ENCODE data around the gene PEBP1. TPM values are rescaled to one million over a fixed set of nuclear protein-coding genes. Genes with fewer than 3 reads are reported as not detected.

PEBP1 gene
- total and polyA plus RNA-seq, 8 donors = 105 to 303 (median 205) TPM

DNA sequence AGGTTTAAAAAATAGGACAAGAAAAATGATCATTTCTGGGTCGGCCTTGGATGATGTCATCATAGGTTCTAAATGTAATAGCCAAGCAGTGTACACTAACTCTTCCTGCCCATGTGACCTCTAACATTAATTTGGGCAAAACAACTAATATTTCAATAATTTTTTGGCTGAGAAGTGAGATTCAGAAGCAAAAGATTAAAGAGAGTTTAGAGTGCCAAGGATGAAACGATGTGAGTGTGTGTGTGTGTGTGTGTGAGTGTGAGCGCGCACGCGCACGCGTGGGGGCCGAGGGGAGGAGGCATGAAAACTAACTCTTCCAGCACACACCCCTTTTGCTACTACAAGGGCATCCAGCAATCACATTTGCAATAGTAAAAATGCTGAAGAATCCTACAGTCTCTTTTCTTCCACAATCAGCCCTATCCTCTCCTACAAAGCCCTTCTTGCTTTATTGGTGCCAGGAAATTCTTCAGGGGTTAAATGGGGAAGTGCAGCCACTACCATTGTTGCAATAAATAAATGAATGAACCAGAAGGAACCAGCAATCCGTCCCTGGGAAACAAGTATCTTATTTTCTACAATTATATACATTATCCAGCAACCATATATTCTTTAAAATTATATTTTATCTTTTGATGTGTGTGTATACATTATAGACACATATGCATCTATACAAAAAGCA, 52.9 kb downstream of the PEBP1 start:
- H3K9me3 ChIP-seq = no peaks in the 10 kb centered on the region
- H3K4me1 ChIP-seq = peaks cover 0 to 56% (median 20%) of the 10 kb centered on the region in 4 donors
- peak in 1 of 2 donors; percentile 79 for DNase-seq
- peak overlapping the region; percentile 2 to 35 (median 18) for H3K4me3 ChIP-seq
- TF ChIP-seq EP300 (IDR thresholded peaks at IDR 0.05) (no peak), POLR2AphosphoS5 (IDR thresholded peaks at IDR 0.05) (no peak), POLR2A (IDR thresholded peaks at IDR 0.05) (no peak)
- TF ChIP-seq, protein P1, sequence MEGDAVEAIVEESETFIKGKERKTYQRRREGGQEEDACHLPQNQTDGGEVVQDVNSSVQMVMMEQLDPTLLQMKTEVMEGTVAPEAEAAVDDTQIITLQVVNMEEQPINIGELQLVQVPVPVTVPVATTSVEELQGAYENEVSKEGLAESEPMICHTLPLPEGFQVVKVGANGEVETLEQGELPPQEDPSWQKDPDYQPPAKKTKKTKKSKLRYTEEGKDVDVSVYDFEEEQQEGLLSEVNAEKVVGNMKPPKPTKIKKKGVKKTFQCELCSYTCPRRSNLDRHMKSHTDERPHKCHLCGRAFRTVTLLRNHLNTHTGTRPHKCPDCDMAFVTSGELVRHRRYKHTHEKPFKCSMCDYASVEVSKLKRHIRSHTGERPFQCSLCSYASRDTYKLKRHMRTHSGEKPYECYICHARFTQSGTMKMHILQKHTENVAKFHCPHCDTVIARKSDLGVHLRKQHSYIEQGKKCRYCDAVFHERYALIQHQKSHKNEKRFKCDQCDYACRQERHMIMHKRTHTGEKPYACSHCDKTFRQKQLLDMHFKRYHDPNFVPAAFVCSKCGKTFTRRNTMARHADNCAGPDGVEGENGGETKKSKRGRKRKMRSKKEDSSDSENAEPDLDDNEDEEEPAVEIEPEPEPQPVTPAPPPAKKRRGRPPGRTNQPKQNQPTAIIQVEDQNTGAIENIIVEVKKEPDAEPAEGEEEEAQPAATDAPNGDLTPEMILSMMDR (IDR thresholded peaks at IDR 0.05) = no peak
- 55 to 84% (median 74%) methylated on average over 10 of the region's 10 CpGs for WGBS, 5 donors
- peak overlapping the region in 3 of 5 donors; percentile 47 to 67 (median 59) for H3K27ac ChIP-seq
- no peaks in the 10 kb centered on the region for H3K27me3 ChIP-seq
- intact Hi-C loops (cut with DNase I; ENCODE audit: low total_unique reads) = loop anchor here (5.0 kb wide), 1 partner anchor 183 kb away; the partner anchor contains the start of gene TAOK3
- H3K36me3 ChIP-seq = peaks cover 0 to 13% (median 11%) of the 10 kb centered on the region in 4 donors

DNA sequence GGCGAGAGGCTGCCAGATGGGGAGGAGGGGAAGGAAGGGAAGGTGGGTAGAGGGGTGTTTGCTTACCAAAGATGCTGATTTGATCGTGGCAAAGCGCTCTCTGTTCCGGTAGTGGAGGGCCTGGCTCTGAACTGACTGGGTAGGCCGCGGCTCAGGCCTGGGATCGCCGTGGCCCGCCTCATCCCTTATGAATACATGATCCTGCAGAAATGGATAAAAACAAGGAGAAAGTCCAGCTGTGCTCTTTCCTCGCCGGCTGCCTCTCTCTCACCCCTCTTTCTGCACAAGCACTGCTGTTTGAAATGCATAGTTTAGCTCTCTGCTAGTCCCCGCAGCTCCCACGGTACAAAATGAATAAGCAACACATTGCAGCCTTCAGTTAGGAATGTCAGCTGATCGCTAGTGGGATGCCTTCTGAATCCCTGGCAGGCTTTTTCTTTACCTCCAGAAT, 53.8 kb downstream of the PEBP1 start:
- H3K27ac ChIP-seq = peak overlapping the region in 4 of 5 donors; percentile 8 to 79 (median 69)
- TF ChIP-seq, protein P1 (IDR thresholded peaks at IDR 0.05) = no peak
- no peak for TF ChIP-seq POLR2A (IDR thresholded peaks at IDR 0.05)
- TF ChIP-seq POLR2AphosphoS5 (IDR thresholded peaks at IDR 0.05) = no peak
- no peak for TF ChIP-seq EP300 (IDR thresholded peaks at IDR 0.05)
- no peaks in the 10 kb centered on the region for H3K9me3 ChIP-seq
- WGBS, 5 donors = 38 to 58% (median 53%) methylated on average over 14 of the region's 14 CpGs
- H3K4me1 ChIP-seq = peaks cover 0 to 54% (median 19%) of the 10 kb centered on the region in 4 donors
- peak overlapping the region; percentile 18 to 35 (median 26) for H3K4me3 ChIP-seq
- H3K36me3 ChIP-seq = peaks cover 0 to 23% (median 17%) of the 10 kb centered on the region in 4 donors
- intact Hi-C loops (cut with DNase I; ENCODE audit: low total_unique reads) = loop anchor here (5.0 kb wide), 1 partner anchor 183 kb away; the partner anchor contains the start of gene TAOK3
- no peaks in the 10 kb centered on the region for H3K27me3 ChIP-seq
- DNase-seq = peak in 1 of 2 donors; percentile 65

DNA sequence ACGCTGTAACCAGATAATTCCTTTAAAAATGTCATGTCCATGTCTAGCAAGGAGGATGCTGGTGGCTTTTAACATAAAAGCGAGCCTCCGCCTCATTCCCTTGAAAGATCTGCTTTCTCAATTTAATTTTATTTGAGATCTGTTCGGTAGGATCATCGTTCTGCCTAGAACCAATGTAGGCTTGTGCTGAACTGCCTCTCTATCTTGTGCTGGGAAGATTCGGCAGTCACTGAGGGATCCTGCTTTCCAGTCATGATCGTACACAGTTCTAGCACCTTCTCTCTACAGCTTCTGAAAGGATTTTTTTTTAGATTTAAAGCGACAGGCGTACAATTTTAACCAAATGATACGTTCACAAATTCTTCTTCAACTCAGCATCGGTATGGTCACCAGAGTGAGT, 54.3 kb downstream of the PEBP1 start:
- WGBS, 5 donors = 58 to 67% (median 64%) methylated on average over 11 of the region's 11 CpGs
- peak overlapping the region; percentile 18 to 35 (median 26) for H3K4me3 ChIP-seq
- H3K27ac ChIP-seq = peak overlapping the region; percentile 4 to 79 (median 67)
- peaks cover 0 to 28% (median 20%) of the 10 kb centered on the region in 4 donors for H3K36me3 ChIP-seq
- no peaks in the 10 kb centered on the region for H3K9me3 ChIP-seq
- H3K27me3 ChIP-seq = no peaks in the 10 kb centered on the region
- peaks cover 0 to 53% (median 19%) of the 10 kb centered on the region in 4 donors for H3K4me1 ChIP-seq
- no peak for TF ChIP-seq POLR2AphosphoS5 (IDR thresholded peaks at IDR 0.05)
- no peak for TF ChIP-seq POLR2A (IDR thresholded peaks at IDR 0.05)
- no peak for TF ChIP-seq EP300 (IDR thresholded peaks at IDR 0.05)
- TF ChIP-seq, protein P1 (IDR thresholded peaks at IDR 0.05) = no peak
- intact Hi-C loops (cut with DNase I; ENCODE audit: low total_unique reads) = no loop called here
- peak in 1 of 2 donors; percentile 57 for DNase-seq

DNA sequence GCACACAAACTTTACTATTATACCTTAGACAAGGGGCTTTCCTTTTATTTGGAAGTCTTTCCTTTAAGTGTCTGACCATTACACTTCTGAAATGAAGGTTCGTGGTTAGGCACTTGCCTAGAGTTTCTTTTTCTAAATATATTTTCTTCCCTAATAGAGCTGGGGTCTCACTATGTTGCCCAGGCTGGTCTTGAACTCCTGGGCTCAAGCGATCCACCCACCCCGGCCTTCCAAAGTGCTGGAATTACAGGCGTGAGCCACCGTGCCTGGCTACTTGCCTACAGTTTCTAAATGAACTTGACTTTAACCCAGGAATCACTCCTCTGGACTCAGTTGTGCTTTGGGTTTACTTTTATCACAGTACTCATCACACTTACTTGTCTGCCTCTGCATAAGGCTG, 57.6 kb downstream of the PEBP1 start:
- no peaks in the 10 kb centered on the region for H3K27me3 ChIP-seq
- intact Hi-C loops (cut with DNase I; ENCODE audit: low total_unique reads) = no loop called here
- TF ChIP-seq EP300 (IDR thresholded peaks at IDR 0.05) = no peak
- TF ChIP-seq POLR2AphosphoS5 (IDR thresholded peaks at IDR 0.05) = no peak
- TF ChIP-seq, protein P1 (IDR thresholded peaks at IDR 0.05) = no peak
- TF ChIP-seq POLR2A (IDR thresholded peaks at IDR 0.05) = no peak
- no peak overlapping the region for H3K4me3 ChIP-seq
- H3K27ac ChIP-seq = no peak overlapping the region
- H3K36me3 ChIP-seq = peaks cover 3 to 54% (median 39%) of the 10 kb centered on the region in 4 donors
- H3K9me3 ChIP-seq = no peaks in the 10 kb centered on the region
- 79 to 83% (median 80%) methylated on average over 5 of the region's 5 CpGs for WGBS, 5 donors
- H3K4me1 ChIP-seq = peaks cover 0 to 22% (median 8%) of the 10 kb centered on the region in 4 donors
- no peak for DNase-seq

Measured in stomach (tissue), 9 donors.